Left colon (tissue), 2 donors: ENCODE results near the gene NFIA. TPM values are rescaled to one million over a fixed set of nuclear protein-coding genes. Genes with fewer than 3 reads are reported as not detected.
A peak's percentile ranks its signal among the peaks of the same experiment; 100 is the strongest.

Experiments
- ATAC-seq: fragments of 200-7000 bp; cut with Tn5 transposase; one replicate; pipeline ENCODE4 v1.9.1; 2020; ENCODE audit warnings: mild to moderate bottlenecking, moderate library complexity
- DNase-seq, 2 donors: peaks; one replicate each; pipeline ENCODE4 v3.0.0-alpha.2; 2020
- intact Hi-C, 2 donors: fragments of 100-400 bp; cut with DNase I in 1 of 2; cut with micrococcal nuclease in 1 of 2; formaldehyde crosslinking; loops; one replicate each; pipeline versions ENCODE4 v1.11.2 to v1.14.0; 2022; cut with DNase I, micrococcal nuclease
- total RNA-seq, 2 donors: library from RNA; stranded (reverse); fragmentation: NEBNext Ultra II Directional; extraction: Animal tissue kit (Norgen Biotek cat#: 25700); gene quantifications; one replicate each; pipeline ENCODE4 v1.2.1, GENCODE V29; 2021
- donor health status: DM: no; HTN: no; CAD: no.
- donor health status: DM: yes; HTN: yes; CAD: no.

Gene NFIA
- total RNA-seq, 2 donors from 2014 or later, result 51.1 to 51.4 TPM

DNA sequence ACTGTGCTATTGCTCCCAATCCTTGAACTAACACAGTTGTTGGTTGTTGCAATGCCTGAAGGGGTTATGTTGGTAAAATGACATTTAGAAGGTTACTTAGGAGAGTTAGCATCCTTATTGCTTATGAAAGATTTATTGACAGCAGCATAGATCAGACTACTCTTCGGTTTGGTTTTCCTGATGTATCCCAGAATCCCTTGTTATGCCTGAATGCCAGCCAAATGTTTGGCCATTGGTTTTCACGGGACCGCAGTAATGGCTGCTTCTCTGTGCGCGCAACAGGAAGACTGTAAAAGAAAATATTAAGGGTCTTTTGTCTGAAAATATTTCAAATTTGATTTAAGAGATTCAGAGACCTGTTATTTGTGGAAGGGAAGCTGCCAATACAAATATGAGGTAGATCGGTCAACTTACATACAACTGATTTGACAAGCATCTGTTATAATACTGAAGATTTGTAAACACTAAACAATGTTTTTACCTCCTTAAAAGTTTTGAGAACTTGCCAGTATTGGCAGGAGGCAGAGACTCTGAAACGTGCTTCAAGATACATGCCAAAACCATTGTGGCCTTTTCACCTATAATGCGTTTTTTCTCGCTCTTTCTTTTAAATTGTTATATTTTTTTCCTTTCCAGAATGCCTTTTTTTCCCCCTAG, 8.3 kb downstream of the NFIA start:
- ATAC-seq, result no peak
- intact Hi-C loops, result no loop called here
- DNase-seq, result no peak

DNA sequence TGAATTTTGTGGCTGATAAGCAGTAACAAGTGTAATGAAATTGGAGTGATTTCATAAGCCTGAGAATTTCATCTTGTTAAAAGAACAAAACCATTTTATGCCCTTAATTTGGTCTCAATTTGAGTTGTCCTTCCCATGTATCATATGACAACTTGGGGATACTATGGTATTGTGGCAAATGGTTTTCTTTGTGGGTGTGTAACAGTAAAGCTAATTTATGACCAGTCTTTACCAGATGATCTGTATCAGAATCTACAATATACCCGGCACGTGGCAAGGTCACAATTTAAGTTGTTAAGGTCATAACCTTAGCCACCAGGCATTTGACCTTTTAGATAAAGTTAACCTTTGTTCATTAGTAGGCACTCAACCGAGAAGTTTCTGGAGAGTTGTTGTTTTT, 9.1 kb downstream of the NFIA start:
- intact Hi-C loops, result no loop called here
- no peak for DNase-seq
- peak; percentile 20 for ATAC-seq

DNA sequence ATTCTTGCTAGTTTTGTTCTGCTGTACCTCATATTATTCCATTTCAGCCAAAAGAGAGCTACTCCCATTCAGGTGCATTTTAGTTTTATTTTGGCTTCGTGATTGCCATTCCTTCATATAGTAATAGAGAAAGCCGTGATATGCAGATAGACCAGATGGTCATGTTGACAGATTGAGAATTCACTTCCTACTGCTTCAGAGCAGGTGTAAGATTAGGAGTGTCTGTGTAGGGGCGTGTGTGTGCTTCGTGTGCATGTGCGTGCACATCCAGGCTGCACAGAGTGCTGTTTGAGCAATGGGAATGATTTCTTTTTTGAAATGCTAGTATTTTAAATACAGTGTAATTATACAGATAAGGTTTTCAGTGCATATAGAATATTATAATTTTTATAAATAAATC, 10.3 kb downstream of the NFIA start:
- ATAC-seq (peak; percentile 91), DNase-seq (no peak)
- intact Hi-C loops, result no loop called here

DNA sequence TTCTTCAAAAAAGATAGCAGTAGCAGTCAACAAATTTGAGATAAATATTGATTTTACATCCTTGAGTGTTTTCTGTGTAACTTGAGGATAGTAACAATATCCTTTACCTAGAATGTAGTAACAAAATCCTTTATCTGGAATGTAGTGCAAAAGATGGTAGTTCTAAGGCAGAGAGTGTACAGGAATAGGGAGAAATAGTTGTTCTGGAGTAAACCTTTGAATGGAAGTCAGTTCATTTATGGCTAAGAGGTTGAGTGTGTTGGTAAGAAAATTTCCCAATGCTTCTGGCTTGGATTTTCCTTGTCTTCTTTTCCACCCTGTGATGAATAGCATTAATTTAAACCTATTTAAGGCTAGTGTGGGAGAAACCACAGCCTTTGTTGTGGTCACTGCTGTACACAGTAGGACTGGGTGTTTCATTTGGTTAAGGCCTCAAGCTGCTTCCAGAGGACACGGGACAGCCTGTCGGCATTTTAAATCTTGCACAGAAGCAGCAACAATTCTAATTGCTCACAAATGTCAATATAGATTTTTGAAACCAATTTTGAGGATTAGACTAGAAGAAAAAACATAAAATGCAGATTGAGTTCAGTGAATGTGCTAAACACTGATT, 11.3 kb downstream of the NFIA start:
- intact Hi-C loops, result no loop called here
- ATAC-seq (no peak), DNase-seq (no peak)

DNA sequence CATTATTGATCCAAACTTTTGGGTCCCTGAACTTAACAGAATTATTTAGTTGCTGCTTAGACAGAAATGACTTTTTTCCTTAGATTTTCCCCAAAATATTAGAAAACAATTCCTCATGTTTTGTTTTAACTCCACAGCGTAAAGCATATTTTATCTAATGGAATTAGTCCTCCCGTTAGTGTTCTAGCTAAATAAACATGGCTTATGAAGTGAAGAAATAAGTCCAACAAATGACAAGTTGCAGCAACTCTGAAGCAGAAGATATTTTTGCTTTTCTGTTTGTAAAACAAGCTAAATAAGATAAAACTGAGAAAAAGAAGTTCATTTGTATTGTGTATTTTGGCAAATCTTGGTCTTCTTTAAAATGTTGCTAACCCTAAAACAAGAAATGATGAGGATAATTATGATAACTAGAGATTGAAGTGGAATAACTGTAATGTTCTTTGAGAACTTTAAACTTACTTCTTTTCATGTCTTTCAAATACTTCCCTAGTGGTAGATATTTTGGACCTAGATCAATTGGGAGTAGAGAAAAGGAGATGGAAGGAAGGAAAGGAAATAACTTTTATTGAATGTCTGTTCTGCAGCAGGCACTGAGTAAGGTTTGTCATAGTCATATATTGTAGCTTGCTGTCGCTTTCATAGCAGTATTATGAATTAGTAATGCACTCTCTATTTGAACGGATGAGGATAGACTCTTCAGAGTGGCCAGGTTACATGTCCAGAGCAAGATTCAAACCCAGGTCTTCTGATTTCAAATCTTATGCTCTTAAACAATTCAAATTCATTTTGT, 12.5 kb downstream of the NFIA start:
- intact Hi-C loops, result no loop called here
- ATAC-seq (no peak), DNase-seq (no peak)

DNA sequence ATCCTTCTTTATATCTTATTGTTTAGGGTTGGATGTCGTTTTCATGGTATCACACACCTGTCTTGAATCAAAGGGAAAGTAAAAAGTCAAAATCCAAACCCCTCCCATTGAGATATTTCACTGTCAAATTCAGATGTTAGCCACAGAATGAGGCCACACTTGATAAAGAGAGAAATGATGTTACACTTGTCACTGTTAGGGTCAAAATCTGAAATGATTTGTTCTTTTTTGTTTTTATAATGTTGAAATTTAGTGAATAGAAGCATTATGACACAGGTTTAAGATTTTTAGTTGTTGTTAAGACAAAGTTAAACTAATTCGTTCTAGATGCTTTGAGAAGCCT, 13.1 kb downstream of the NFIA start:
- intact Hi-C loops, result no loop called here
- DNase-seq, result no peak
- no peak for ATAC-seq

DNA sequence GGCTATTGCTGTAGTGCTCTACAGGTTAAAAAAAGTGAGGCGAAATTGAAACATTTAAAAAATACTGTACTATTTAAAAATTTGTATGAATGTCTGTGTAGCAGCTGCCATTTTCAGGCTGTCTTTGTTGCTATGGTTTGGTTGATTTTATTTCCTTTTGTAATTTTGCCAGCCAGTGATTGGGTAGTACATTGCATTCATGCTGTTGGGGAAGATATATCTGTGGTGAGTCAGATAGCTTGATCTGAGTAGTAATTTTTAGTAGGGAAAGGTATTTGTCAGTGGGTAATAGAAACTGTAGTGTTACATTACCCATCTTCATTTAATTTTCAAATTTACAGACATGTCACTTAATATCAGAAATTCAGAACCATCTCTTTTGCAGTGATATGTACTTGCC, 15.0 kb downstream of the NFIA start:
- no peak for DNase-seq
- intact Hi-C loops, result no loop called here
- no peak for ATAC-seq

DNA sequence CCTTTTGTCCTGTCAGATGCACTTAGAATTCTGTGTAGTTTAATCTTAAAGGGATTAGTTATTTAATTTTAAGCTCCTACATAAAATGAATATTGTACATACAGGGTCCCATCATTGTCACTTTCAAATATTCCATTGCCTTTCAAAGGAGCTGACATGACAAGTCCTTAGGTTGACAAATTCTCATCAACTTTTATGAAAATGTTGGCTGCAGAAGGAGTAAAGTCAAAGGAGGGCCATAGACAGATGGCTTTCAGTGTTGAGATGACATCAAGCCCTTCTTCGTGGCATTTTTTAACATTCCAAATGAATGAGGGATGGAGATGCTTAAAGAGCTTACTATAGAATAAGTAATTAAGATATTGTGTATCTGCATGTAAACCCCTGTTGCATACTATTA, 15.4 kb downstream of the NFIA start:
- no peak for DNase-seq
- ATAC-seq, result no peak
- intact Hi-C loops, result no loop called here

DNA sequence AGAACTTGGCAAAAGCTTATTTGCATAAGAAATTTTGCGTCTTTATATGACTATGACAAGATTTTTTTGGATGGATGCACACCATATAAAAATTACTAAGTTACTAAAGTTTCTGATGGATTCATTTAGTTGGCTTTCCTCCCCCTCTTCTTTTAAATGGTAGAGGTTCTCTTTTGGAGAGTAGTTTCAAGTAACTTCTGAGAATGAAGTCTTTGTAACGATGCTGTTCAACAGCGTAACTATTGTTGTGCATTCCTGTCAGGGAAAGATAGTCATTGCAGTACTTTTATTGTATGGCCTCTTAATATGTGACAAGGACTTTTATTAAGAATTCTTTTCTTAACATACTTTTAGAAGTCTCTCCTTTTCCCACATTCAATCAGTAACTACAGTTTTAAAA, 16.0 kb downstream of the NFIA start:
- intact Hi-C loops, result no loop called here
- DNase-seq (no peak), ATAC-seq (no peak)

DNA sequence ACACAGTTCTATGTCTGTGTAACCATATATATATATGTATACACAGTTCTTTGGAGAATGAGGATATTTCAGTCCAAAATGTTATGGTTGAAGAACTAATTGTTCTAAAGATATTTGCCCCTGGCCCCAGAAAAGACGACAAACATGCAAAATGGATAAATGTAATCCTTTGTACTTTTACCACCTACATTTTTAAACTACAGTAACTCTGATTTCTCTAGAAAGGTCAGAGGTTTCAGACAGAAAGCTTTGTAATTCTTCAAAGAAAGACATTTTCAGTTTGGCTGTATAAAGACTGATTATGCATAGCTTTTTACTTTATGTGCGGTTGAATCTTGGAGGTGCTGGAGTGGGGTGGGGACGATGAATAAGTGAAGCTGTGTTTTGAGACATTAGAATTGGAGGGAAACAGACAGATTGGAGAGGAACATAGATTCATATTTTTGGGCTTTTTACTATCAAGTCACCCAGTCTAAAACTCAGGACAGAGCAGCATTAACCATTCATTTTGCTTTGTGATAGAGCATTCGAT, 16.6 kb downstream of the NFIA start:
- intact Hi-C loops, result no loop called here

DNA sequence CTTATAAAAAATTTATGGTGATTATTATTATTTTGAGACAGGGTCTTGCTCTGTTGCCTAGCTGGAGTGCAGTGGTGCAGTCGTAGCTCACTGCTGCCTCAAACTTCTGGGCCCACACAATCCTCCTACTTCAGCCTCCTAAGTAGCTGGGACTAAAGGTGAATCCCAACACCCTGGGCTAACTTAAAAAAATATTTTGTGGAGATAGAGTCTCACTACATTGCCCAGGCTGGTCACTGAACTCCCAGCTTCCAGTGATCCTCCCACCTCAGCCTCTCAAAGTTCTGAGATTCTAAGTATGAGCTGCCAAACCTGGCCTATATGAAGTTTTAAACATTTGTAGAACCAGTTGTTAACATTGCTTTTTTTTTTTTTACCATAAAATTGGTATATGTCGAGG, 18.2 kb downstream of the NFIA start:
- intact Hi-C loops, result no loop called here
- ATAC-seq (no peak), DNase-seq (no peak)

More for the DNA sequence above, 16.6 kb downstream of the NFIA start:
- no peak for DNase-seq
- ATAC-seq, result no peak

DNA sequence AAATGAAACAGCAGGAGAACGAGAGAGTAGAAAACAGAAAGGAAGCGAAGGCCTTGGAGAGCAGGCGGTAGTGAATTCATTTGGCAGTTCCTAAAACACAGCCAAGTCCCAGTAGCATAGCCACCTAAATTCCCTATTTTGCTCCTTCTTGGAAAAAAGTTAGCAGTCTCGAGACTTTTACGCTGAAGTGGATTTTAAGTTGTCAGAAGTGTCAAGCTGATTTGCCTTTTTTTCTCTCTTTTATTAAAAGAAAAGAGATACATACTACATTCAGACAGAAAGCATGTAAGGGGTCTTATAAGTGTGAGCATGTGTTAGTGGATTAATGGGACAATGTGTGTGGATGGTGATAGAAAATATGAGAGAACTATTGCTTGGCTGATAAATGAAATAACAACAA, 19.2 kb downstream of the NFIA start:
- ATAC-seq (no peak), DNase-seq (no peak)
- intact Hi-C loops, result no loop called here

DNA sequence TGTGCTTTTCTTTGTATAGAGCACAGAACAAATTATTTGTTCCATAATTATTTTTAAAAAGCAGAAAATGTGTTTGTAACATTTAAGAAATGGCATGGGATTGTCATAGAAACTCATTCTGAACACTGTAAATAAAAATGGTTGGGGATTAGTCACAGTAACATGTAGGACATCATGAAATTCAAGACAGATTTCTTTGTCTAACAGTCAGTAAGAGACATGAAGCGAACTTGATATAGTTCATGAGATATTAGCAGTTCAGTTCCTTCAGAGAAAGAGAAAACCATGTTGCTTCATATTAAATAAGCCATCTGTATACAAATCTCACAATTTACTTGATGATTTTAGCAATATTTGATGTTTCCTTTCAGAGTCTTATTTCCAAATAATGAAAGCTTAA, 19.7 kb downstream of the NFIA start:
- ATAC-seq, result no peak
- DNase-seq, result no peak
- intact Hi-C loops, result no loop called here

DNA sequence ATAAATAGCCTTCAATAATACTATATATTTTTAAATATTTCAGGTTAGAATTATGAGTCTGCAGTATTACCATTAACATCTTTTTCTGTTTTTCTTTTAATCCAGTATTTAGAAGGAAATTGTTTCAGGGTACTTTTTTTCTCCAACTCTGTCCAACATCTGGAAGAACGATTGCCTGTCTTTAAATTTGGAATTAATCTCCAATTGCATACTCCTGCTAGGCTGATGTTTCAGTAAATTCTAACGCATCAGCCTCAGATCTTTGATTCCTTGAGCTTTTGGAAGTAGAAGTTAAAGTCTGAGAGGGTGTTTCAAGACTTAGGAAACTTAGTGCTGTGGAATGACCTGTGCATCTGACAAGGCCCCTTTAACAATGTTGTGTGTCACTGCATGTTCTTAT, 20.3 kb downstream of the NFIA start:
- intact Hi-C loops, result no loop called here
- no peak for DNase-seq
- no peak for ATAC-seq

DNA sequence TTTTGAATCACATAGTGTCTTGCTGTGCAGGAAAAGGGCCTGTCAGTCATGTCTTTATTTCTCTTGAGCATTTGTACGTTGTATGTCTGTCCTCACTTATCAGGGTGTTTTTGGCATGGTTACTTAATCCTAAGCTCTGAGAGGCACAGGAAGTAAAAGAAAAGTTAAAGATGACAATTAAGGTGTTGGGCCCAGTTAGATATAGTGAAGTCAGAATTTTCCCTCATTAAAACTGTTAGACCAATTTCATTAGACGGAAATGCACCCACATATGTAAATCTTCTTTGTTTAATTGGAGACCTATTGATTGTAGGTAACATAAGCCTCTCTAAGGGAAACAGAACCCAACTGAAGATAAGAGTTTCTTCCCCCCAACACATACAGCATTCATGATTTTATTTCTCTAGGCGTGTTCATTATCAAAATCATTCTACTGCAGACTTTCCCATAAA, 21.9 kb downstream of the NFIA start:
- DNase-seq (no peak), ATAC-seq (no peak)
- intact Hi-C loops, result no loop called here

DNA sequence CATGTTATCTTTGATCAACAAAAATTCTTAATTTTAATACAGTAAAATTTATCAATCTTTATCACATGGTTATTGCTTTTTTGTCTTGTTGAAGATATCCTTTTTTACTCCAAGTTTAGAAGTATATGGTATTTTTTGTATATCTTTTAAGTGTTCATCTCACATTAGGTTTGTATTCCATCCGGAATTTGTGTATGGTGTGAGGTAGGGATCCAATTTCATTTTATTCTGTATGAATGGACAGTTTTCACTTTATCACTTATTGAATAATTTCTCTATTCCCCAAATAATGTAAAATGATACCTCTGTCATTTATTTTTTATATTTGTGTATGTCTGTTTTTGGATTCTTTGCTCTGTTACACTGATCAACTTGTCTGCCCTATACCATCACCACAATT, 25.3 kb downstream of the NFIA start:
- no peak for ATAC-seq

DNA sequence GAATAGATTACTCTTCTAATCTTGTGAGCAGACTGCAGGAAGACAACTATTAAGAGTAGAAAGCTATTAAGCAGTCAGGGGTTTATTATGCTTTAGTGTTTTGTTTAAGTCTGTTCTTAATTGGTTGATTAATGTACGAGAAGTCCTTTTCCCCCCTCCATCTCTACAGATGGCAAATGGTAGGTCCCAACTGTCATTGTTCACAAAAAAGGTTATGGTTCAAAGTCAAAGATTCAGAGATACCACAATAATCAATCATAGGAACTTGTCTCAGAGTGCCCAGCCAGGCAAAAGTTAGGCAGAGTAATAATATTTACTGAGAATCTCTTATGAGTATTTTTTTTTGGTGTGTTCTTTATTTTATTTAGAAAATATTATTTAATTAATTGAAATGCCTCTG, 26.8 kb downstream of the NFIA start:
- ATAC-seq (no peak), DNase-seq (no peak)
- intact Hi-C loops, result no loop called here

More for the DNA sequence above, 25.3 kb downstream of the NFIA start:
- DNase-seq, result no peak
- intact Hi-C loops, result no loop called here

DNA sequence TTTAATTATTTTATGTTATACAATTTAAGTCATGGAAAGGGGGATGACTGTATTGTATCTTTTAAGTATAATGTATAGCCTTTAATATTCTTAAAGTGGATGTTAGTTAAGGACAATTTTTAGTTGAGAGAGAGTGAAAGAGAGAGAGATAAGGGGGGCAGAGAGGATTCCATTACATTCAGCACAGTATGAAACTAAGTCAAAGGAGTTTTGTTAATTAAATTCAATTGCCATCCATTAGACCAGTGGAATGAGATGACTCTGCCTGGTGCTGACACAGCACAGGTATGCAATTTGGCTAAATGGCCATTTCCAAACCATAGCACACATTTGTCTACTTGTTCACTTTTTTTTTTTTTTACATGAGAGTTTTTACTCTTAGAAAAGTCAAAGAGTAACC, 27.5 kb downstream of the NFIA start:
- no peak for ATAC-seq
- no peak for DNase-seq

DNA sequence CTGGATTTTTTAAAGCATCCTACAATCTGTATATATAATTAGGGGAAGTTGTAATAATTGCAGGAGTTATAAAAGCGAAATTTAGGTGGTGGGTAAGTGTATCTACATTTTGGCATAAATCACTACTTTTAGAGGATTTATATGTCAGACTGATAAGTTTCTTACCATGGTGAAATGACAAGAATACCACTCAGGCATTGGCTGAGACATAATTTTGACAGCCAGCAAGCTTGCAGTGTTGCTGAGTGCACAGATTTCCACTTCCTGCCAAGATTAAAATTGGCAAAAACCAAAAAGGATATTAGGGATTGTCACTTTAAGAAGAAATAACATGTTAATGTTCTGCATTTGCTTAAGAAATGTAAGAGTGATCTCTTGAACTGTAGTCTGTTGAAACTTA, 28.2 kb downstream of the NFIA start:
- intact Hi-C loops, result no loop called here
- no peak for ATAC-seq
- no peak for DNase-seq

More for the DNA sequence above, 27.5 kb downstream of the NFIA start:
- intact Hi-C loops, result no loop called here
